GM23338 (cell line): ENCODE results near the gene CBFA2T3. TPM values are rescaled to one million over a fixed set of nuclear protein-coding genes. Genes with fewer than 3 reads are reported as not detected.

Experiments used
- ATAC-seq: fragments of 200-7000 bp; cut with Tn5 transposase; 3 replicates; pipeline ENCODE4 v1.9.1; 2020
- DNase-seq: peaks from one replicate; pipeline ENCODE4 v3.0.0-alpha.2; 2015; ENCODE audit warnings: low spot score
- H2AFZ ChIP-seq: fragments of 200-600 bp; sonication (generic); 2 replicates; pipeline ENCODE4 v1.8.0; 2016; ENCODE audit warnings: antibody characterized with exemption, mild to moderate bottlenecking, moderate library complexity
- H3F3A ChIP-seq: fragments of 200-600 bp; sonication (generic); replicated peaks from 2 replicates; pipeline ENCODE4 v1.8.0; 2017; ENCODE audit warnings: antibody characterized with exemption, mixed run types, low read depth
- H3K27ac ChIP-seq: fragments of 200-600 bp; sonication (generic); 2 replicates; pipeline ENCODE4 v1.6.1; 2016; ENCODE audit warnings: low read depth
- H3K27me3 ChIP-seq: fragments of 200-600 bp; sonication (generic); 2 replicates; pipeline ENCODE4 v1.8.0; 2016; ENCODE audit warnings: mild to moderate bottlenecking, mixed run types, moderate library complexity; ENCODE audit not compliant: insufficient read depth
- H3K36me3 ChIP-seq: fragments of 200-600 bp; sonication (generic); 2 replicates; pipeline ENCODE4 v1.8.0; 2016; ENCODE audit warnings: mild to moderate bottlenecking; ENCODE audit not compliant: insufficient read depth
- H3K4me1 ChIP-seq: fragments of 200-600 bp; sonication (generic); 2 replicates; pipeline ENCODE4 v1.8.0; 2016; ENCODE audit warnings: mild to moderate bottlenecking, moderate library complexity; ENCODE audit not compliant: insufficient read depth
- H3K4me2 ChIP-seq: fragments of 200-600 bp; sonication (generic); 2 replicates; pipeline ENCODE4 v1.7.1; 2017; ENCODE audit warnings: mixed run types
- H3K4me3 ChIP-seq: fragments of 200-600 bp; sonication (generic); 2 replicates; pipeline ENCODE4 v1.6.1; 2016; ENCODE audit warnings: mixed run types
- H3K79me2 ChIP-seq: fragments of 200-600 bp; sonication (generic); replicated peaks from 2 replicates; pipeline ENCODE4 v1.8.0; 2017; ENCODE audit warnings: mild to moderate bottlenecking; ENCODE audit not compliant: insufficient read depth
- H3K9me2 ChIP-seq: fragments of 200-600 bp; sonication (generic); 2 replicates; pipeline ENCODE4 v1.8.0; 2017; ENCODE audit not compliant: insufficient read depth
- H4K20me1 ChIP-seq: fragments of 200-600 bp; sonication (generic); replicated peaks from 2 replicates; pipeline ENCODE4 v1.8.0; 2017; ENCODE audit warnings: mild to moderate bottlenecking; ENCODE audit not compliant: insufficient read depth
- H3K27ac Mint-ChIP-seq: 2 replicates; pipeline ENCODE4 v1.8.0; 2020; ENCODE audit warnings: inconsistent platforms, mild to moderate bottlenecking, moderate library complexity, mixed read lengths
- H3K27me3 Mint-ChIP-seq: 3 replicates; pipeline ENCODE4 v1.8.0; 2022; ENCODE audit warnings: low read depth, mild to moderate bottlenecking, moderate library complexity, mixed read lengths, inconsistent platforms; ENCODE audit not compliant: insufficient read depth, poor library complexity
- H3K36me3 Mint-ChIP-seq: 3 replicates; pipeline ENCODE4 v1.8.0; 2021; ENCODE audit warnings: low read depth, mild to moderate bottlenecking, inconsistent platforms, moderate library complexity, mixed read lengths
- H3K4me1 Mint-ChIP-seq: 3 replicates; pipeline ENCODE4 v1.8.0; 2020; ENCODE audit warnings: mild to moderate bottlenecking, inconsistent platforms, mixed read lengths
- H3K4me3 Mint-ChIP-seq: 3 replicates; pipeline ENCODE4 v1.8.0; 2021; ENCODE audit warnings: moderate library complexity, mild to moderate bottlenecking, inconsistent platforms, mixed read lengths
- H3K9me3 Mint-ChIP-seq: 3 replicates; pipeline ENCODE4 v1.8.0; 2020; ENCODE audit warnings: moderate library complexity, mild to moderate bottlenecking, inconsistent platforms, mixed read lengths
- EZH2 ChIP-seq: fragments of 200-600 bp; sonication (generic); IDR thresholded peaks from one replicate; pipeline ENCODE4 v1.8.0; 2017; ENCODE audit warnings: antibody characterized with exemption, mild to moderate bottlenecking, low read depth; ENCODE audit not compliant: unreplicated experiment
- NANOG ChIP-seq: IDR thresholded peaks from 2 replicates; pipeline ENCODE4 v1.6.1; 2016; ENCODE audit warnings: antibody characterized with exemption, borderline replicate concordance
- polyA plus RNA-seq: library from polyadenylated mRNA; unstranded; fragments of >200 nt; fragmentation: Nextera tagmentation; extraction: Ambion mirVana; gene quantifications from 2 replicates; pipeline ENCODE4 v1.2.1, GENCODE V29; 2016
- total RNA-seq: library from RNA; depleted of rRNA; stranded (reverse); fragments of >200 nt; shearing (Covaris generic); gene quantifications from 2 replicates; pipeline ENCODE4 v1.2.3, GENCODE V29; 2014
- TF ChIP-seq, protein P1 (sequence below): fragments of 250-450 bp; sonication (Bioruptor Pico); IDR thresholded peaks from 2 replicates; pipeline ENCODE4 v1.5.0; 2020; ENCODE audit warnings: mild to moderate bottlenecking, moderate library complexity

CBFA2T3 gene
- total and polyA plus RNA-seq, 2 experiments from 2014 or later, result 0.87 to 1.5 TPM

DNA sequence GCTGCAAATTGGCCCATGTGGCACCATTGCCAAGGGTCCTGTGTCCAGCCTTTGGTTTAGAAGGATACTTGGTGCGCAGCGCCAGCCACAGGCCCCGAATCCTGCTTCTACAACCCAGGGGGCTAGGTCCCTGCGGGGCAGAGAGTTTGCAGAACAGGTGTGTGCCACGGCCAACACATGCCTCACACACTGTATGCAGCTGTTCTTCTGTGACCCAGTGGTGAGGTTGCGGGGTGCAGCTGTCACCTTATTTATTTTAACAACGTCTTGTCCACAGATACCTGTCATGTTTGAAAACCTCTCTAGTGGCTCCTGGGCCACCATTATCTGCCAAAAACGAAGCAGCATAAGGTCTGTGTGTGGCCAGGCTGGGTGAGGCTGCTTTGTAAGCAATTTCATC lies 11.6 kb downstream of the CBFA2T3 start:
- no peak overlapping the region for H3K4me3 Mint-ChIP-seq
- H3K27ac Mint-ChIP-seq, result no peak overlapping the region
- Histone ChIP-seq H3K27me3 (no peaks in the 10 kb centered on the region), H3K9me2 (no peaks in the 10 kb centered on the region), H3K4me1 (no peaks in the 10 kb centered on the region), H2AFZ (no peak overlapping the region), H3K36me3 (no peaks in the 10 kb centered on the region), H3F3A (no peaks in the 10 kb centered on the region), H3K79me2 (no peaks in the 10 kb centered on the region), H3K27ac (no peak overlapping the region), H4K20me1 (no peaks in the 10 kb centered on the region), H3K4me3 (no peak overlapping the region), H3K4me2 (no peak overlapping the region)
- DNase-seq (no peak), ATAC-seq (no peak)
- TF ChIP-seq NANOG, result no peak
- no peaks in the 10 kb centered on the region for H3K9me3 Mint-ChIP-seq
- peaks cover 3% of the 10 kb centered on the region for H3K27me3 Mint-ChIP-seq
- no peaks in the 10 kb centered on the region for H3K4me1 Mint-ChIP-seq
- H3K36me3 Mint-ChIP-seq, result no peaks in the 10 kb centered on the region

DNA sequence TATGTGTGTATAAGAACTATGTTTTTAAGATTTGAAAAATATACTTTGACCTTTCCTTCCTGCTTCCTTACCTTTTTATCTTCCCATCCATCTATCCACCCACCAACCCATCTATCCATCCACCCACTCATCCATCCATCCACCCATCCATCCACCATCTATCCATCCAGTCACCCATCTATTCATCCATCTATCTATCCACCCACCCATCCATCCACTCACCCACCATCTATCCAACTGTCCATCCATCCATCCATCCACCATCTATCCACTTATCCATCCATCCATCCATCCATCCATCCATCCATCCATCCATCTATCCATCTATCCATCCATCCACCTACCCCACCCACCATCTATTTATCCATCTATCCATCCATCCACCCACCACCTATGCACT lies 12.4 kb downstream of the CBFA2T3 start:
- Histone ChIP-seq H3K27ac (no peak overlapping the region), H4K20me1 (no peaks in the 10 kb centered on the region), H3K9me2 (no peaks in the 10 kb centered on the region), H2AFZ (no peak overlapping the region), H3K4me3 (no peak overlapping the region), H3F3A (no peaks in the 10 kb centered on the region), H3K79me2 (no peaks in the 10 kb centered on the region), H3K36me3 (no peaks in the 10 kb centered on the region), H3K4me2 (no peak overlapping the region), H3K4me1 (no peaks in the 10 kb centered on the region), H3K27me3 (no peaks in the 10 kb centered on the region)
- TF ChIP-seq, protein P1, sequence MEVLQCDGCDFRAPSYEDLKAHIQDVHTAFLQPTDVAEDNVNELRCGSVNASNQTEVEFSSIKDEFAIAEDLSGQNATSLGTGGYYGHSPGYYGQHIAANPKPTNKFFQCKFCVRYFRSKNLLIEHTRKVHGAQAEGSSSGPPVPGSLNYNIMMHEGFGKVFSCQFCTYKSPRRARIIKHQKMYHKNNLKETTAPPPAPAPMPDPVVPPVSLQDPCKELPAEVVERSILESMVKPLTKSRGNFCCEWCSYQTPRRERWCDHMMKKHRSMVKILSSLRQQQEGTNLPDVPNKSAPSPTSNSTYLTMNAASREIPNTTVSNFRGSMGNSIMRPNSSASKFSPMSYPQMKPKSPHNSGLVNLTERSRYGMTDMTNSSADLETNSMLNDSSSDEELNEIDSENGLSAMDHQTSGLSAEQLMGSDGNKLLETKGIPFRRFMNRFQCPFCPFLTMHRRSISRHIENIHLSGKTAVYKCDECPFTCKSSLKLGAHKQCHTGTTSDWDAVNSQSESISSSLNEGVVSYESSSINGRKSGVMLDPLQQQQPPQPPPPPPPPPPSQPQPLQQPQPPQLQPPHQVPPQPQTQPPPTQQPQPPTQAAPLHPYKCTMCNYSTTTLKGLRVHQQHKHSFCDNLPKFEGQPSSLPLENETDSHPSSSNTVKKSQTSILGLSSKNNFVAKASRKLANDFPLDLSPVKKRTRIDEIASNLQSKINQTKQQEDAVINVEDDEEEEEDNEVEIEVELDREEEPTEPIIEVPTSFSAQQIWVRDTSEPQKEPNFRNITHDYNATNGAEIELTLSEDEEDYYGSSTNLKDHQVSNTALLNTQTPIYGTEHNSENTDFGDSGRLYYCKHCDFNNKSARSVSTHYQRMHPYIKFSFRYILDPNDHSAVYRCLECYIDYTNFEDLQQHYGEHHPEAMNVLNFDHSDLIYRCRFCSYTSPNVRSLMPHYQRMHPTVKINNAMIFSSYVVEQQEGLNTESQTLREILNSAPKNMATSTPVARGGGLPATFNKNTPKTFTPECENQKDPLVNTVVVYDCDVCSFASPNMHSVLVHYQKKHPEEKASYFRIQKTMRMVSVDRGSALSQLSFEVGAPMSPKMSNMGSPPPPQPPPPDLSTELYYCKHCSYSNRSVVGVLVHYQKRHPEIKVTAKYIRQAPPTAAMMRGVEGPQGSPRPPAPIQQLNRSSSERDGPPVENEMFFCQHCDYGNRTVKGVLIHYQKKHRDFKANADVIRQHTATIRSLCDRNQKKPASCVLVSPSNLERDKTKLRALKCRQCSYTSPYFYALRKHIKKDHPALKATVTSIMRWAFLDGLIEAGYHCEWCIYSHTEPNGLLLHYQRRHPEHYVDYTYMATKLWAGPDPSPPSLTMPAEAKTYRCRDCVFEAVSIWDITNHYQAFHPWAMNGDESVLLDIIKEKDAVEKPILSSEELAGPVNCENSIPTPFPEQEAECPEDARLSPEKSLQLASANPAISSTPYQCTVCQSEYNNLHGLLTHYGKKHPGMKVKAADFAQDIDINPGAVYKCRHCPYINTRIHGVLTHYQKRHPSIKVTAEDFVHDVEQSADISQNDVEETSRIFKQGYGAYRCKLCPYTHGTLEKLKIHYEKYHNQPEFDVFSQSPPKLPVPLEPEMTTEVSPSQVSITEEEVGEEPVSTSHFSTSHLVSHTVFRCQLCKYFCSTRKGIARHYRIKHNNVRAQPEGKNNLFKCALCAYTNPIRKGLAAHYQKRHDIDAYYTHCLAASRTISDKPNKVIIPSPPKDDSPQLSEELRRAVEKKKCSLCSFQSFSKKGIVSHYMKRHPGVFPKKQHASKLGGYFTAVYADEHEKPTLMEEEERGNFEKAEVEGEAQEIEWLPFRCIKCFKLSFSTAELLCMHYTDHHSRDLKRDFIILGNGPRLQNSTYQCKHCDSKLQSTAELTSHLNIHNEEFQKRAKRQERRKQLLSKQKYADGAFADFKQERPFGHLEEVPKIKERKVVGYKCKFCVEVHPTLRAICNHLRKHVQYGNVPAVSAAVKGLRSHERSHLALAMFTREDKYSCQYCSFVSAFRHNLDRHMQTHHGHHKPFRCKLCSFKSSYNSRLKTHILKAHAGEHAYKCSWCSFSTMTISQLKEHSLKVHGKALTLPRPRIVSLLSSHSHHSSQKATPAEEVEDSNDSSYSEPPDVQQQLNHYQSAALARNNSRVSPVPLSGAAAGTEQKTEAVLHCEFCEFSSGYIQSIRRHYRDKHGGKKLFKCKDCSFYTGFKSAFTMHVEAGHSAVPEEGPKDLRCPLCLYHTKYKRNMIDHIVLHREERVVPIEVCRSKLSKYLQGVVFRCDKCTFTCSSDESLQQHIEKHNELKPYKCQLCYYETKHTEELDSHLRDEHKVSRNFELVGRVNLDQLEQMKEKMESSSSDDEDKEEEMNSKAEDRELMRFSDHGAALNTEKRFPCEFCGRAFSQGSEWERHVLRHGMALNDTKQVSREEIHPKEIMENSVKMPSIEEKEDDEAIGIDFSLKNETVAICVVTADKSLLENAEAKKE, result no peak
- no peak for TF ChIP-seq EZH2
- H3K36me3 Mint-ChIP-seq, result no peaks in the 10 kb centered on the region
- DNase-seq, result no peak
- no peaks in the 10 kb centered on the region for H3K9me3 Mint-ChIP-seq
- no peak overlapping the region for H3K4me3 Mint-ChIP-seq
- no peak overlapping the region for H3K27ac Mint-ChIP-seq
- H3K4me1 Mint-ChIP-seq, result no peaks in the 10 kb centered on the region
- peaks cover 3% of the 10 kb centered on the region for H3K27me3 Mint-ChIP-seq
- ATAC-seq, result no peak
